Activated T-cell treated with anti-CD3 and anti-CD28 coated beads, Interleukin-2, amount 50 U/mL, for 72 hours (primary cell): Measurements from ENCODE around the gene B4GALT4. TPM values are rescaled to one million over a fixed set of nuclear protein-coding genes. Genes with fewer than 3 reads are reported as not detected.
"Not testable (repeated sequence)": the region's sequence is repeated elsewhere in the genome, so short reads cannot be mapped to it uniquely, and the experiment has no call there.

Experiments used
- ATAC-seq, 2 donors: fragments of 150-1000 bp; cut with Tn5 transposase; replicated peaks in 1 of 2; 2 replicates each; pipeline ENCODE4 v1.10.0; 2021; ENCODE audit warnings: moderate library complexity in 2 of 2, mild to moderate bottlenecking in 1 of 2
- DNase-seq, 2 donors: peaks; one replicate each; pipeline ENCODE4 v3.0.0; 2021 to 2022; ENCODE audit warnings: mixed read lengths in 1 of 2
- H3K27ac Mint-ChIP-seq: one replicate; pipeline ENCODE4 v1.8.0; 2022; ENCODE audit warnings: mild to moderate bottlenecking, moderate library complexity, mixed read lengths
- H3K27me3 Mint-ChIP-seq: one replicate; pipeline ENCODE4 v1.8.0; 2022; ENCODE audit warnings: low read depth, mixed read lengths
- H3K36me3 Mint-ChIP-seq, 2 donors: one replicate each; pipeline ENCODE4 v1.8.0; 2022; ENCODE audit warnings: mixed read lengths in 2 of 2, mild to moderate bottlenecking in 1 of 2; ENCODE audit not compliant: insufficient read depth in 2 of 2
- H3K4me1 Mint-ChIP-seq: one replicate; pipeline ENCODE4 v1.8.0; 2022; ENCODE audit warnings: low read depth, mixed read lengths
- H3K4me3 Mint-ChIP-seq, 2 donors: one replicate each; pipeline ENCODE4 v1.8.0; 2022; ENCODE audit warnings: mild to moderate bottlenecking in 2 of 2, mixed read lengths in 2 of 2, moderate library complexity in 2 of 2
- H3K9me3 Mint-ChIP-seq, 2 donors: one replicate each; pipeline ENCODE4 v1.8.0; 2022; ENCODE audit warnings: mixed read lengths in 2 of 2
- total RNA-seq, 2 donors: library from RNA; stranded (reverse); gene quantifications; one replicate each; pipeline ENCODE4 v1.2.3, GENCODE V29; 2022

B4GALT4 gene
- total RNA-seq, 2 donors from 2014 or later = 22.7 to 25.2 TPM

GRCh38 chr3:119255214-119255613 is 14.5 kb upstream of the B4GALT4 start:
- Mint-ChIP-seq H3K27me3 (no peaks in the 10 kb centered on the region), H3K9me3 (no peaks in the 10 kb centered on the region), H3K4me3 (no peak overlapping the region), H3K36me3 (no peaks in the 10 kb centered on the region), H3K4me1 (peaks cover 14% of the 10 kb centered on the region), H3K27ac (no peak overlapping the region)
- no peak for ATAC-seq
- no peak for DNase-seq

DNA sequence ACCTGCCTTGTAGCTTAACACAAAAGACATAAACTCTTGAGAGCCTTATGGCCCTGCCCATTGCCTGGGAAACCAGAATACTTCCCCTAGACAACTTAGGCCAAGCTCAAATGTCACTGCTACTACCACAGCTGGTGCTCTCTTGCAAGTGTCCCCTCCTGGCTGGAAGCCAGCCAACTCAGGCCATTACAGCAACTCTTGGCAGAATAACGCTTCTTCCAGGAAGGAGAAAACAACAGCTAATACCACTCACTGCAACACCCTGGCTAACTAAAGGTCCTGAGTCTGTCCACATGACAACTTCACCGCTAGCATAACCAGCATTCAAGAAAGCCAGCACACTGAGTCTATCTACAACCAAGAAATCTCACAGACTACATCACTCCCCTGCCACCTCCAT is 5.1 kb upstream of the B4GALT4 start:
- DNase-seq (no peak), ATAC-seq (no peak)
- H3K36me3 Mint-ChIP-seq = peaks cover 3 to 8% of the 10 kb centered on the region in 2 donors
- H3K27me3 Mint-ChIP-seq = no peaks in the 10 kb centered on the region
- peaks cover 6% of the 10 kb centered on the region in 2 donors for H3K9me3 Mint-ChIP-seq
- H3K27ac Mint-ChIP-seq = no peak overlapping the region
- H3K4me1 Mint-ChIP-seq = peaks cover 13% of the 10 kb centered on the region
- no peak overlapping the region for H3K4me3 Mint-ChIP-seq

DNA sequence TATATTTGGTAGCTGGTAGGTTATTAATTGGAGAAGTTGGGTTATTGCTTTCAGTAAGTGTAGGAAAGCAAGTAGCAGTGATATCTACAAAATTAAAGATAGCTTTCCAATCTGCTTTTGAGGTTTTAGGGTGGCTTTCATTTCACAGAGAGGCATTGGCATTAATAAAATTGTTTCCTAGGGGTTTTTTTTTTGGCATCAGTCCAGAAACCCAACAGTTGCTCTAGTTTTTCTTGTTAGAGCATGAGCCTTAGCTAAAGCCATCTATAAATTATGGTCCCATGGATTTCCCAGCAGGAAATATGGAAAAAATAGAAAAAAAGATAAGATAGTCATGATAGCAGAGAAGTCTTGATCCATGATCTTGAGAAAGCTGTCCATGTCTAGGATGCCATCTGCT is 3.0 kb upstream of the B4GALT4 start:
- H3K9me3 Mint-ChIP-seq = peaks cover 3% of the 10 kb centered on the region in 2 donors
- DNase-seq (no peak), ATAC-seq (no peak)
- H3K27me3 Mint-ChIP-seq = no peaks in the 10 kb centered on the region
- H3K4me3 Mint-ChIP-seq = no peak overlapping the region
- H3K36me3 Mint-ChIP-seq = peaks cover 3 to 6% of the 10 kb centered on the region in 2 donors
- H3K4me1 Mint-ChIP-seq = peaks cover 28% of the 10 kb centered on the region
- H3K27ac Mint-ChIP-seq = no peak overlapping the region

DNA sequence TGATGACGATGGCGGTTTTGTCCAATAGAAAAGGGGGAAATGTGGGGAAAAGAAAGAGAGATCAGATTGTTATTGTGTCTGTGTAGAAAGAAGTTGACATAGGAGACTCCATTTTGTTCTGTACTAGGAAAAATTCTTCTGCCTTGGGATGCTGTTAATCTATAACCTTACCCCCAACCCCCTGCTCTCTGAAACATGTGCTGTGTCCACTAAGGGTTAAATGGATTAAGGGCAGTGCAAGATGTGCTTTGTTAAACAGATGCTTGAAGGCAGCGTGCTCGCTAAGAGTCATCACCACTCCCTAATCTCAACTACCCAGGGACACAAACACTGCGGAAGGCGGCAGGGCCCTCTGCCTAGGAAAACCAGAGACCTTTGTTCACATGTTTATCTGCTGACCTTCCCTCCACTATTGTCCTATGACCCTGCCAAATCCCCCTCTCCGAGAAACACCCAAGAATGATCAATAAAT is 2.4 kb upstream of the B4GALT4 start:
- DNase-seq, H3K4me3 Mint-ChIP-seq, H3K27ac Mint-ChIP-seq, ATAC-seq, H3K27me3 Mint-ChIP-seq, H3K9me3 Mint-ChIP-seq, H3K36me3 Mint-ChIP-seq: not testable (repeated sequence)
- H3K4me1 Mint-ChIP-seq = peaks cover 33% of the 10 kb centered on the region

- H3K36me3 Mint-ChIP-seq, H3K4me3 Mint-ChIP-seq, DNase-seq, H3K27me3 Mint-ChIP-seq, ATAC-seq, H3K9me3 Mint-ChIP-seq, H3K27ac Mint-ChIP-seq: not testable (repeated sequence)
- H3K4me1 Mint-ChIP-seq = peaks cover 36% of the 10 kb centered on the region
Measured at GRCh38 chr3:119242387-119243057, 1.8 kb upstream of the B4GALT4 start.

DNA sequence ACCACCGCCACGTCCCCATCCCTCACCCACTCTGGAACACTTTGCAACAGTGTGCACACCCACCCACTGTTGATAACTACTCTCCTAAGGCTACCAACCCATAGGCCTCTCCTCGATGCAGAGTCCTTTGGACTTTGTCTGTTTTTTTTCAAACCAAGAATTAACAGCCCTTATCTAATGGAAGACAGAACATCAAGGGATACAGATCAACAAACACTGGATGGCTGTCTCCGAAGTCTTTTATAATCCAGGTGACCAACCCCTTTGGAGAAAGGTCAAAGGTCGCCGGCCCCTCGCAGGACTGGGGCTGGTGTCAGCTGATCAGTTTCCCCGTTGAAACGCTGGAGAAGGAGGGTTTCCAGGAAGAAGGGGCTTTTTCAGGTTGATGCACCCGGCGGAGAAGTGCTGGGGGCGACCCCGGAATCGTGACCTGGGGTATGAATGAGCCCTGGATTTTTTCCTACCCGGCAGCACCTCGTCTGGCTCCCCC is 532 bp downstream of the B4GALT4 start:
- no peaks in the 10 kb centered on the region for H3K9me3 Mint-ChIP-seq
- DNase-seq (no peak), ATAC-seq (peak; percentile 9 to 10)
- H3K27ac Mint-ChIP-seq = peak overlapping the region; percentile 86
- H3K27me3 Mint-ChIP-seq = no peaks in the 10 kb centered on the region
- peaks cover 2 to 9% of the 10 kb centered on the region in 2 donors for H3K36me3 Mint-ChIP-seq
- H3K4me1 Mint-ChIP-seq = peaks cover 60% of the 10 kb centered on the region
- peak overlapping the region; percentile 83 to 99 for H3K4me3 Mint-ChIP-seq

DNA sequence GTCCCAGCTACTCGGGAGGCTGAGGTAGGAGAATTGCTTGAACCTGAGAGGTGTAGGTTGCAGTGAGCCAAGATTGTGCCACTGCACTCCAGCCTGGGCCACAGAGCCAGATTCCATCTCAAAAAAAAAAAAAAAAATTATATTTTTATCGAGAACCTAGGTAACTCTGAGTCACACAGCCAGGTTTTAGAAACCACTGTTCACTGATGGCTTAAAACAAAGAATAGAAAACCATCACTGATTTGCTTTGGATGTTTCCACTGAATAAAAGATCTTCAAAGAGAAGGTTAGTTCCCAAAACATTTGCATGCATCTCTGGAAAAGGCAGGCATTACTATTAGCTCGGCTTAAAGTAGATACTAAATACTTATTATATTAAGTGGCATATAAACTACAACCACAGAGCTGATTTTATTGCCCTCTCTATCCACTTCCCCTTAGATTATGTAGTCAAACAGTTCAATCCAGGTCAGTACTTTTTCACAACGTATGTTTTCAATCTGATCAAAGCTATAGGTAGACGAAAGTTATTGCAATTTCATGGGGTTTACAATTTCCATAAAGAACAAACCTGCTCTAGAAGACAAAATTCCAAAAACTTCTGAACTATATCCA is 1.4 kb downstream of the B4GALT4 start:
- ATAC-seq = peak in 1 of 2 donors; percentile 29
- H3K27me3 Mint-ChIP-seq = no peaks in the 10 kb centered on the region
- DNase-seq = no peak
- peak overlapping the region; percentile 86 for H3K27ac Mint-ChIP-seq
- H3K9me3 Mint-ChIP-seq = no peaks in the 10 kb centered on the region
- peaks cover 63% of the 10 kb centered on the region for H3K4me1 Mint-ChIP-seq
- peak overlapping the region; percentile 83 to 99 for H3K4me3 Mint-ChIP-seq
- peaks cover 2 to 9% of the 10 kb centered on the region in 2 donors for H3K36me3 Mint-ChIP-seq

- Mint-ChIP-seq H3K4me3 (peak overlapping the region; percentile 51 to 99), H3K4me1 (peaks cover 63% of the 10 kb centered on the region), H3K27ac (no peak overlapping the region), H3K9me3 (no peaks in the 10 kb centered on the region), H3K36me3 (peaks cover 2 to 9% of the 10 kb centered on the region in 2 donors), H3K27me3 (no peaks in the 10 kb centered on the region)
- ATAC-seq (no peak), DNase-seq (no peak)
Measured at GRCh38 chr3:119238363-119238762, 2.3 kb downstream of the B4GALT4 start.

GRCh38 chr3:119237299-119237698 is 3.4 kb downstream of the B4GALT4 start:
- Mint-ChIP-seq H3K27me3 (no peaks in the 10 kb centered on the region), H3K4me1 (peaks cover 63% of the 10 kb centered on the region), H3K9me3 (no peaks in the 10 kb centered on the region), H3K27ac (no peak overlapping the region), H3K36me3 (peaks cover 2 to 9% of the 10 kb centered on the region in 2 donors), H3K4me3 (peak overlapping the region in 1 of 2 donors; percentile 41)
- ATAC-seq (no peak), DNase-seq (no peak)

GRCh38 chr3:119236756-119237155 is 3.9 kb downstream of the B4GALT4 start:
- peak overlapping the region; percentile 41 to 45 for H3K4me3 Mint-ChIP-seq
- peaks cover 2 to 13% of the 10 kb centered on the region in 2 donors for H3K36me3 Mint-ChIP-seq
- no peak for DNase-seq
- no peaks in the 10 kb centered on the region for H3K9me3 Mint-ChIP-seq
- peaks cover 63% of the 10 kb centered on the region for H3K4me1 Mint-ChIP-seq
- H3K27ac Mint-ChIP-seq = no peak overlapping the region
- no peaks in the 10 kb centered on the region for H3K27me3 Mint-ChIP-seq
- ATAC-seq = no peak

GRCh38 chr3:119235151-119235550 is 5.5 kb downstream of the B4GALT4 start:
- peak overlapping the region; percentile 25 to 31 for H3K4me3 Mint-ChIP-seq
- H3K4me1 Mint-ChIP-seq = peaks cover 66% of the 10 kb centered on the region
- no peak overlapping the region for H3K27ac Mint-ChIP-seq
- H3K36me3 Mint-ChIP-seq = peaks cover 4 to 16% of the 10 kb centered on the region in 2 donors
- DNase-seq (no peak), ATAC-seq (no peak)
- no peaks in the 10 kb centered on the region for H3K27me3 Mint-ChIP-seq
- H3K9me3 Mint-ChIP-seq = no peaks in the 10 kb centered on the region

- H3K4me1 Mint-ChIP-seq = peaks cover 61% of the 10 kb centered on the region
- no peak overlapping the region for H3K27ac Mint-ChIP-seq
- no peaks in the 10 kb centered on the region for H3K27me3 Mint-ChIP-seq
- H3K36me3 Mint-ChIP-seq = peaks cover 5 to 20% of the 10 kb centered on the region in 2 donors
- H3K4me3 Mint-ChIP-seq = peak overlapping the region in 1 of 2 donors; percentile 31
- H3K9me3 Mint-ChIP-seq = no peaks in the 10 kb centered on the region
- ATAC-seq = no peak
- DNase-seq = no peak
Measured at GRCh38 chr3:119234610-119235009, 6.1 kb downstream of the B4GALT4 start.

DNA sequence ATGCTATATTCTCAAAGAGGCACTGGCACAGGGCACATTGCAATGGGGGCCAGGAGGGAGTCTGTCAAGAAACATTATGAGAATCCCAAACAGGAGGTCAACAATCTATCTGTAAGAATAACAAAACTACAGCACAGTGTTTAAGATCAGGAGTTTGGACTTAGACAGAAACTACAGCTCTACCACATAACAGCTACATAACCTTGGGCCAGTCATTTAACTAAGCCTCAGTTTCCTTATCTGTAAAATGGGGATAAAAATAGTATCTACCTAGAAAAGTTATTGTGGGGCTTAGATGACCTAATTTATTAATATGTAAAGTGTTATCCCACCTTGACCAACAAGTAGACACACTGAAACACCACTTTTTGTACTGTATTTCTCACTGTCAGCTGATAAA is 9.9 kb downstream of the B4GALT4 start:
- peak in 1 of 2 donors; percentile 40 for ATAC-seq
- H3K36me3 Mint-ChIP-seq = peaks cover 9 to 22% of the 10 kb centered on the region in 2 donors
- H3K4me1 Mint-ChIP-seq = peaks cover 46% of the 10 kb centered on the region
- DNase-seq = no peak
- no peak overlapping the region for H3K4me3 Mint-ChIP-seq
- no peak overlapping the region for H3K27ac Mint-ChIP-seq
- no peaks in the 10 kb centered on the region for H3K9me3 Mint-ChIP-seq
- no peaks in the 10 kb centered on the region for H3K27me3 Mint-ChIP-seq
